ENCODE measurements around the gene TUBAL3.
A peak's percentile ranks its signal among the peaks of the same experiment; 100 is the strongest.

TUBAL3 gene

GRCh38 chr10:5376450-5376849 lies 28.2 kb downstream of the TUBAL3 start:
- H3K27ac ChIP-seq (ENCODE audit: low read depth, low read length) = no peak overlapping the region
- H3K36me3 ChIP-seq (ENCODE audit: control insufficient read depth, insufficient read depth, low read length) = no peaks in the 10 kb centered on the region
- H3K9me3 ChIP-seq (ENCODE audit: control insufficient read depth, insufficient read depth, low read length) = peaks cover 14% of the 10 kb centered on the region
- no peak overlapping the region for H3K9ac ChIP-seq (ENCODE audit: low read depth, low read length)
- H3K4me1 ChIP-seq (ENCODE audit: control insufficient read depth, insufficient read depth, low read length) = no peaks in the 10 kb centered on the region
- no peaks in the 10 kb centered on the region for H3K27me3 ChIP-seq (ENCODE audit: control insufficient read depth, insufficient read depth, low read length)
- H3K4me3 ChIP-seq (ENCODE audit: low read depth, low read length) = no peak overlapping the region

- peaks cover 29% of the 10 kb centered on the region for H3K9me3 ChIP-seq (ENCODE audit: control insufficient read depth, insufficient read depth, low read length)
- H3K4me1 ChIP-seq (ENCODE audit: control insufficient read depth, insufficient read depth, low read length) = no peaks in the 10 kb centered on the region
- H3K4me3 ChIP-seq (ENCODE audit: low read depth, low read length) = no peak overlapping the region
- H3K36me3 ChIP-seq (ENCODE audit: control insufficient read depth, insufficient read depth, low read length) = no peaks in the 10 kb centered on the region
- no peak overlapping the region for H3K9ac ChIP-seq (ENCODE audit: low read depth, low read length)
- H3K27ac ChIP-seq (ENCODE audit: low read depth, low read length) = no peak overlapping the region
- no peaks in the 10 kb centered on the region for H3K27me3 ChIP-seq (ENCODE audit: control insufficient read depth, insufficient read depth, low read length)
Measured at GRCh38 chr10:5373891-5374611, 30.6 kb downstream of the TUBAL3 start.

GRCh38 chr10:5373307-5373706 lies 31.3 kb downstream of the TUBAL3 start:
- peaks cover 29% of the 10 kb centered on the region for H3K9me3 ChIP-seq (ENCODE audit: control insufficient read depth, insufficient read depth, low read length)
- no peak overlapping the region for H3K4me3 ChIP-seq (ENCODE audit: low read depth, low read length)
- no peak overlapping the region for H3K27ac ChIP-seq (ENCODE audit: low read depth, low read length)
- H3K36me3 ChIP-seq (ENCODE audit: control insufficient read depth, insufficient read depth, low read length) = no peaks in the 10 kb centered on the region
- H3K4me1 ChIP-seq (ENCODE audit: control insufficient read depth, insufficient read depth, low read length) = no peaks in the 10 kb centered on the region
- no peak overlapping the region for H3K9ac ChIP-seq (ENCODE audit: low read depth, low read length)
- no peaks in the 10 kb centered on the region for H3K27me3 ChIP-seq (ENCODE audit: control insufficient read depth, insufficient read depth, low read length)

GRCh38 chr10:5370493-5371352 lies 33.9 kb downstream of the TUBAL3 start:
- no peaks in the 10 kb centered on the region for H3K27me3 ChIP-seq (ENCODE audit: control insufficient read depth, insufficient read depth, low read length)
- H3K4me3 ChIP-seq (ENCODE audit: low read depth, low read length) = peak overlapping the region; percentile 6; the same call in 1 of the 2 replicates
- no peak overlapping the region for H3K27ac ChIP-seq (ENCODE audit: low read depth, low read length)
- peaks cover 29% of the 10 kb centered on the region for H3K9me3 ChIP-seq (ENCODE audit: control insufficient read depth, insufficient read depth, low read length)
- H3K36me3 ChIP-seq (ENCODE audit: control insufficient read depth, insufficient read depth, low read length) = no peaks in the 10 kb centered on the region
- no peak overlapping the region for H3K9ac ChIP-seq (ENCODE audit: low read depth, low read length)
- H3K4me1 ChIP-seq (ENCODE audit: control insufficient read depth, insufficient read depth, low read length) = no peaks in the 10 kb centered on the region

- Histone ChIP-seq H3K27ac (ENCODE audit: low read depth, low read length) (no peak overlapping the region), H3K4me3 (ENCODE audit: low read depth, low read length) (no peak overlapping the region), H3K4me1 (ENCODE audit: control insufficient read depth, insufficient read depth, low read length) (no peaks in the 10 kb centered on the region), H3K27me3 (ENCODE audit: control insufficient read depth, insufficient read depth, low read length) (no peaks in the 10 kb centered on the region), H3K9ac (ENCODE audit: low read depth, low read length) (no peak overlapping the region), H3K36me3 (ENCODE audit: control insufficient read depth, insufficient read depth, low read length) (no peaks in the 10 kb centered on the region), H3K9me3 (ENCODE audit: control insufficient read depth, insufficient read depth, low read length) (peaks cover 27% of the 10 kb centered on the region)
Measured at GRCh38 chr10:5369362-5370158, 35.1 kb downstream of the TUBAL3 start.

GRCh38 chr10:5365928-5366327 lies 38.7 kb downstream of the TUBAL3 start:
- no peak overlapping the region for H3K27ac ChIP-seq (ENCODE audit: low read depth, low read length)
- H3K4me1 ChIP-seq (ENCODE audit: control insufficient read depth, insufficient read depth, low read length) = no peaks in the 10 kb centered on the region
- H3K9ac ChIP-seq (ENCODE audit: low read depth, low read length) = no peak overlapping the region
- H3K4me3 ChIP-seq (ENCODE audit: low read depth, low read length) = no peak overlapping the region
- no peaks in the 10 kb centered on the region for H3K36me3 ChIP-seq (ENCODE audit: control insufficient read depth, insufficient read depth, low read length)
- H3K9me3 ChIP-seq (ENCODE audit: control insufficient read depth, insufficient read depth, low read length) = peaks cover 10% of the 10 kb centered on the region
- no peaks in the 10 kb centered on the region for H3K27me3 ChIP-seq (ENCODE audit: control insufficient read depth, insufficient read depth, low read length)

- no peaks in the 10 kb centered on the region; the same call in 1 of the 2 replicates for H3K9me3 ChIP-seq (ENCODE audit: control insufficient read depth, insufficient read depth, low read length)
- no peak within 1 kb of the TSS for H3K9ac ChIP-seq (ENCODE audit: low read depth, low read length)
- no peaks in the 10 kb centered on the region for H3K27me3 ChIP-seq (ENCODE audit: control insufficient read depth, insufficient read depth, low read length)
- H3K36me3 ChIP-seq (ENCODE audit: control insufficient read depth, insufficient read depth, low read length) = no peaks in the 10 kb centered on the region
- H3K27ac ChIP-seq (ENCODE audit: low read depth, low read length) = no peak within 1 kb of the TSS
- no peaks in the 10 kb centered on the region for H3K4me1 ChIP-seq (ENCODE audit: control insufficient read depth, insufficient read depth, low read length)
- H3K4me3 ChIP-seq (ENCODE audit: low read depth, low read length) = no peak within 1 kb of the TSS
Measured at GRCh38 chr10:5364890-5365338, 39.7 kb downstream of the TUBAL3 start, which contains the start of gene UCN3. UCN3 (plus strand) TSS chr10:5364966; CDS start chr10:5373721, 8,755 bp downstream.

GRCh38 chr10:5364374-5364773 lies 40.3 kb downstream of the TUBAL3 start:
- H3K9me3 ChIP-seq (ENCODE audit: control insufficient read depth, insufficient read depth, low read length) = no peaks in the 10 kb centered on the region
- H3K9ac ChIP-seq (ENCODE audit: low read depth, low read length) = no peak overlapping the region
- no peaks in the 10 kb centered on the region for H3K27me3 ChIP-seq (ENCODE audit: control insufficient read depth, insufficient read depth, low read length)

GRCh38 chr10:5362873-5363272 lies 41.8 kb downstream of the TUBAL3 start:
- Histone ChIP-seq H3K27ac (ENCODE audit: low read depth, low read length) (no peak overlapping the region), H3K9ac (ENCODE audit: low read depth, low read length) (no peak overlapping the region), H3K27me3 (ENCODE audit: control insufficient read depth, insufficient read depth, low read length) (no peaks in the 10 kb centered on the region), H3K4me3 (ENCODE audit: low read depth, low read length) (no peak overlapping the region), H3K36me3 (ENCODE audit: control insufficient read depth, insufficient read depth, low read length) (no peaks in the 10 kb centered on the region), H3K9me3 (ENCODE audit: control insufficient read depth, insufficient read depth, low read length) (no peaks in the 10 kb centered on the region), H3K4me1 (ENCODE audit: control insufficient read depth, insufficient read depth, low read length) (no peaks in the 10 kb centered on the region)

More at GRCh38 chr10:5364374-5364773, 40.3 kb downstream of the TUBAL3 start:
- Histone ChIP-seq H3K27ac (ENCODE audit: low read depth, low read length) (no peak overlapping the region), H3K4me1 (ENCODE audit: control insufficient read depth, insufficient read depth, low read length) (no peaks in the 10 kb centered on the region), H3K4me3 (ENCODE audit: low read depth, low read length) (no peak overlapping the region), H3K36me3 (ENCODE audit: control insufficient read depth, insufficient read depth, low read length) (no peaks in the 10 kb centered on the region)

GRCh38 chr10:5361966-5362365 lies 42.7 kb downstream of the TUBAL3 start:
- Histone ChIP-seq H3K9me3 (ENCODE audit: control insufficient read depth, insufficient read depth, low read length) (no peaks in the 10 kb centered on the region), H3K4me1 (ENCODE audit: control insufficient read depth, insufficient read depth, low read length) (no peaks in the 10 kb centered on the region), H3K9ac (ENCODE audit: low read depth, low read length) (no peak overlapping the region), H3K36me3 (ENCODE audit: control insufficient read depth, insufficient read depth, low read length) (no peaks in the 10 kb centered on the region), H3K27ac (ENCODE audit: low read depth, low read length) (no peak overlapping the region), H3K27me3 (ENCODE audit: control insufficient read depth, insufficient read depth, low read length) (no peaks in the 10 kb centered on the region), H3K4me3 (ENCODE audit: low read depth, low read length) (no peak overlapping the region)
